GM11168 (cell line): ENCODE data around the gene TLK2.
"Not testable (repeated sequence)": the region's sequence is repeated elsewhere in the genome, so short reads cannot be mapped to it uniquely, and the experiment has no call there.

Source experiments
- in situ Hi-C: fragments of 300-500 bp; cut with MboI; formaldehyde crosslinking; loops from one replicate; pipeline ENCODE4 v1.12.0; 2022; ENCODE audit warnings: low sequenced_read_pairs; ENCODE audit not compliant: unreplicated experiment

The TLK2 gene

DNA sequence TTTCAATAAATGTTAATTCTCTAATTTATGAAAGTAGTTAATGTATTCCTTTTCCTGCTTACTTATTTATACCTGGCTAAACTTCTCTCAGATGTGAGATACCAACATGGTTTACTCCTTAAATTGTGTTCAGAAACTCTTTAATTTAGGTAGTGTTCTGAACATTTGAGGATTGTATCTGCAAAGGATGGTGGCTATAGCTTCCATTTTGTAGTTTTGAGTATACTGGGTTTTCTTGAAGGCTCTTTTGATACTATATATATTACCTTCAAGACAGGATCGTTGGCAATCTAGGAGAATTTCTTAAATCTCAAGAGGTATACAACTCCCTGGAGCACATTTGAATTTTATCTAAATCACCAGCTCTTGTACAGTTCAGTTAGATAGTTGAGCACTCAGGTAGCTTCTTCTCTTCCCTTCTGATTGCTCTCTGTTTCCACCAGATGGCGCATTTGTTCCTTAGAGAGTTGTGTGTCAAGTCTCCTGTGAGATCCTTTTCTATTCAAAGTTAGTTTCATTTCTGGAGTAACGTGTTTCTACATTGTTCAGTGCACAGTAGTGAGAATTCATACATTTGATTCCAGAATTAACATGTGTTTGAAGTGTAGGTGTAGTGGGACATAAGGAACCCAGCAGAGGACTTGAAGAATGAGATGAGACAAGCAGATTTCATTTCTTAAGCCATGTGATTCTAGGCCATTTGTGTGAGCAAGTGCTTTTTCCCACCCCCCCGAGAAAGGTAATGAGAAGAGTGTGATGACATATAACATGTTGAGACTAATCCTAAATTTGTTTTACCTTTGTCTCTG, 74.4 kb downstream of the TLK2 start:
- in situ Hi-C loops = not testable (repeated sequence)

DNA sequence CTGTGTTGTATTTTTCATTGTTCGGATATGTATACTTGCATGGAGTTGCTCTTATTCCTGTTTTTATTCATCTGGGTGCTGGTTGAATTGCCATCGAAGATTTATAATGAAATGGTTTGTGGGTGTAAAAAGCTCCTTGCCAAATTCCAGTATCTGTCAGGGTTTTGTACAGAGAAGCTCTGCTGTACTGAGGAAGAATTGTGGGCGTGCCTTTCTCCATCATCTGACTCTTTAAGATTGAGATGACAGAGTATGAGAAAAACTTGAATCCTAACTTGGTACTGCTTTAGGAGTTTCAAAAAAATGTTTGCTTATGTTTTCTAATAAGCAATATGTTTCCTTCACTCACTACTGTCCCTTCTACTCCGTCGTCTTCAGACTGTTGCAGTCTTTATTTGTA, 78.9 kb downstream of the TLK2 start:
- in situ Hi-C loops = not testable (repeated sequence)

DNA sequence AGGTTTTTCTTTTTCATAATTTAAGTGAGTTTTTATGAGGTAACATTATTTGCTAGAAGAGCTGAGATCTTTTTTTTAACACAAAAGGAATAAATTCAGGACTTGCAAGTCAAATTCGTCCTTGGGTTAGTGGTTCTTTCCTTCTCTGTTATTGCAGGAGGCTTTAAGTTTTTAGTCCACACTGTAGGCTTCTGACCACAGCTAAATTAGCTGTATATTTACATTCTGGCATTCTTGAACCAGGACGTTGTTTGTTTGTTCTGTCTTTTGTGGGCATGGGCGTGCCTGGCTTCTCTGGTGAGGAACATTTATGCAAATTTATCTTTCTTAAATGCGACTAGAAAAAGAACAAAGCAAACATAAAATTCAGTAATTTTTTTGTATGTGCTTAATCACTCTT, 80.3 kb downstream of the TLK2 start:
- in situ Hi-C loops = not testable (repeated sequence)

DNA sequence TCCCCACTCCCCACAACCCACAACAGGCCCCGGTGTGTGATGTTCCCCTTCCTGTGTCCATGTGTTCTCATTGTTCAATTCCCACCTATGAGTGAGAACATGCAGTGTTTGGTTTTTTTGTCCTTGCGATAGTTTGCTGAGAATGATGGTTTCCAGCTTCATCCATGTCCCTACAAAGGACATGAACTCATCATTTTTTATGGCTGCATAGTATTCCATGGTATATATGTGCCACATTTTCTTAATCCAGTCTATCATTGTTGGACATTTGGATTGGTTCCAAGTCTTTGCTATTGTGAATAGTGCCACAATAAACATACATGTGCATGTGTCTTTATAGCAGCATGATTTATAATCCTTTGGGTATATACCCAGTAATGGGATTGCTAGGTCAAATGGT, 82.3 kb downstream of the TLK2 start:
- in situ Hi-C loops = not testable (repeated sequence)

DNA sequence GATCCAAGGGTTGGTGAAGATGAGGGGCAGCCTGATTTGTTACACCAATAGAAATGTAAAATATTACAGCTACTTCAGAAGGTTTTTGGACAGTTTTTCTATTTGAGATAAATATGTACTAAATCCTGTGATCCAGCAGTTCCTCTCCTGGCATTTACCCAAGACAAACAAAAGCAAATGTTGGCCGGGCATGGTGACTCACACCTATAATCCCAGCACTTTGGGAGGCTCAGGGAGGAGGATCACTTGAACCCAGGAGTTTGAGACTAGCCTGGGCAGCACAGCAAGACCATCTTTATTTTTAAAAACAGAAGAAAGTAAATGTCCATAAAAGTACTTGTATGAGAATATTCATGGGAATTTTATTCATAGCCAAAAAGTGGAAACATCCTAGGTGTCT, 84.0 kb downstream of the TLK2 start:
- in situ Hi-C loops = no loop called here

DNA sequence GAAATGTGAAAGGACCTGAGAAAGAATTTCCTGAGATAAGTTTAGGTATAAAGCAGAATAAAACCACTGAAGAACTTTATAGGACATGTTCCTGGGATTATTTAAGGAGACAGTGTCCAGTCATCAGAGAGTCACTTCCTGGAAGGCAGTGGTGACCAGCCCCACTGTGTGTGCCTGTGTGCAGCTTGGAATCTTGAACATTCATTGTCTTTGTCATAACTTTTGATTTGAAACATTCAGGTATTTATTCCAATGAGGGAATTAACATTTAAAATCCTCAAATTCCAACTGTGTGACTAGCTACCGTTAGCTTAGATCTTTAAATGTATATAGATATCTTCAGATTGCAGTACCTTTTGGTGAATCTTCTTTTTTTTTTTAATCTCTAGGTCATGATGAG, 87.2 kb downstream of the TLK2 start:
- in situ Hi-C loops = no loop called here

DNA sequence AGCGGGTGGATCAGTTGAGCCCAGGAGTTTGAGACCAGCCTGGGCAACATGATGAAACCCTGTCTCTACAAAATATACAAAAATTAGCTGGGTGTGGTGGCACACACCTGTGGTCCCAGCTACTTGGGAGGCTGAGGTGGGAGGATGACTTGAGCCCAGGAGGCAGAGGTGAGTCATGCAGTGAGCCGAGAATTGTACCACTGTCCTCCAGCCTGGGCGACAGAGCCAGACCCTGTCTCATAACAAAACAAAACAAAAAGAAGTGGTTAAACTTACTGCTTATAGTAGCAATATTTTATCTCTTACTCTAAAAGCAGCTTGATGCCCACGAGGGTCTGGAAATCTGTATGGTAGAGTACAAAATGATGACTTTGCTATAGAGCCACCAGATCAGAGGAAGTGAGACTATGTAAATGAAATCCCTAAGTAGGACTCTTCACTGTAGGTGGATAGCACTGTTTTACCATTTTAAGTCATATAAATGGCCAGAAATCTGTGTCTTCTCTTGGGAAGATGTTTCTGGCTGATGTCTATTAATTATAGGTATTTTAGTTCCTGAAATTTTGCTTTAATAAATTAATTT, 88.5 kb downstream of the TLK2 start:
- in situ Hi-C loops = no loop called here

DNA sequence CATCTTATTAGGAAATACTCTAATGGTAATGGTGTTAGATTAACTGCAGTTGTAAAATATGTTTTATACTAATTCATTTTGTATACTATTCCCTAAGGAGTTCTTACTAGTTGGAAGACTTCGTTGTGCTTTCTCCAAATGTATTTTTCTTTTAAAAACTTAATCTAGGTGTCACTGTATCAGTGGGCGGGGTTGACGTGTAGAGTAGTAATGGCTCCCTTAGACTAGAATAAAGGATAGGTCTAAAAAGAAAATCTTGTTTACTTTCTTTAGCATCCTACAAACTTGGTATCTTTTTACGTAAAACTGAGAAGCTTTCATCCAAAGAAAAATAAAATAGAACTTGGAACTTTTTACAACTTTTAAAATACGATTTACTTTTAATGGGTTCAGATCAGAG, 93.9 kb downstream of the TLK2 start:
- in situ Hi-C loops = no loop called here

DNA sequence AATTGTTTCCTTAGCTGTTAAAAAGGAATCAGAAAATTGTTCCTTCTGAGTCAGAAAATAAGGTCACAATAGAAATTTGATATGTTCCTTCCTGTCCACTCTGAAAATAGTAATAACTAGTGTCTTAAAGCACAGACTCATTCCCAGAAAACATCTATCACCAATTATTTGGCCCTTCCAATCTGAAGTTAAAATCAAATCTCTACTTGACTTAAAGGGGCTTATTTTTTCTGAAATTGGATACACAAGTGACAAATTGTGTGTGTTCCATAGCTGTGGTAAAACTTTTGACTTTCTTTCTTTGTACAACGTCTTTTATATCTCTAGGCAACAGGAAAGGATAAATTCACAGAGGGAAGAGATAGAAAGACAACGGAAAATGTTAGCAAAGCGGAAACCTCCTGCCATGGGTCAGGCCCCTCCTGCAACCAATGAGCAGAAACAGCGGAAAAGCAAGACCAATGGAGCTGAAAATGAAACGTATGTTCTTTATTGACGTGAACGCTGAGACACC, 94.3 kb downstream of the TLK2 start:
- in situ Hi-C loops = no loop called here

DNA sequence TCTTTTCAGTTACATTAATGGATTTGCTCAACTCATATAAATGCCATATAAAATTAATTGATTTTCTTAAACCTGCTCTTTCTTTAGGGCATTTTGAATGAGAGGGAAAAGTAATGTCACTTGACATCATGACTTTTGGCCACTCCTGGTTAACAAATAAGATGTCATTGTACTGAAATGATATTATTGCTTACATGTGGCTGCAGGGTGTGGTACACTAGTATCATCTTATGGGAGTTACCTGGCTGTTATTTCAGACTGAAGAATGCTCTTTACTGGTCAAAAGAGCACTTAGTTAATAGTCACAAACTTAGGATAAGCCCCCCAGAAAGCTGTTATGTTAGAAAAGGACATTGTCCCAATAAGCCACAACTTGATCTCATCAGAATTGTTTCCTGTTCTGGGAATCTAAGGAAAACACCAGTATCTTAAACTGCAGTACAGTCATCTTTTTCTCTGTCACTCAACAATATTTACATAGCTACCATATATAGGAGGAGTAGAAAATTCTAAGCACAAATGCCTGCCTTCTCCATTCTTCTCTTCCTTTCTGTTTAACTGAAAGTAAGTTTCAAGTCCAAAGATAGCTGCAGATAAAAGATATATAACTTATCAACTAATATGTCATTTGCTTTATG, 95.0 kb downstream of the TLK2 start:
- in situ Hi-C loops = no loop called here

DNA sequence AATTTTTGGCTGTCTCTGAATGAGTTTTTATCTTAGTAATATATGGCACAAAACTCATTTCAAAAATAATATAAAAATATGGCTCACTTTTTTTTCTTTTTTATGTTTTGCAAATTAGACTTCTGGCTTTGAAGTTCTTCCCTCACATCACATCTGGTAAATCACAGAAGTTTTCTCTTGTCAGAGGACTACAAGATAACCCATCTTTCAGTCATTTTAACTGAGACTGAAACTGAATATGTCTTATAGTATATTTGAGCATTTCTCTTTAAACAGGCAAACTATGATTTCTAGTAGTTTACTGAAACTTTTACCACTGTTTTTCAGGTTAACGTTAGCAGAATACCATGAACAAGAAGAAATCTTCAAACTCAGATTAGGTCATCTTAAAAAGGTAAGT, 97.8 kb downstream of the TLK2 start:
- in situ Hi-C loops = no loop called here

DNA sequence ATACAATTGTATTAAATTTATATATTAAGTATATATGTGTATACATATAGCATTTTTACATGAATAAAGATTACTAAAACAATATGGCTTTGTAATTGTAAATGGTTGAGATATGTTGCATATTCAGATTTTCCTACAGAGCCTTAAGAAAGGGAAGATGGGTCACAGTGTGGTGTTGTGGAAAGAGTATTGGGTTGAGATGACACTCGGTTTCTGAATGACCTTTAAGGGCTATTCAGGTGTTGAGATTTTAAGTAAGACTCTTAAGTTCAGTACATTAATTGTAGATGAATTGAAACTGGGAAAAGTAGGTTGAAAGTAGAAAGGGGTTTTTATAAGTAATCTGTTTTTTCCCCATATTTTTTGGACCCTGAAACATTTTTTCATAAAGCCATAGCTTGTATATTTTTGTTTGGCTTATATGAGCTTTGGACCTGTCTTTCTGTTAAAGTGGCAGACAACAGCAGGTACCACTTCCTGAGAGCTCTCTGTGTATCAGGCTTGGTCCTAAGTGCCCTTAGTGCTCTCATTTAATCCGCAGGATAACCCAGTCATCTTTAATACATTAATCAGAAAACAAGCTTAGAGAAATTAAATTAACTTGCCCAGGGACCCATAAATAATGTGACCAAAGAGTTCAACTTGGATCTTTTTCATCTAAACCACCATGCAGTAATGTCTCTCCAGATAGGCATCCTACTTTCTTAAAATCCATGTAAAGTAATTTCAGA, 100.3 kb downstream of the TLK2 start:
- in situ Hi-C loops = no loop called here

DNA sequence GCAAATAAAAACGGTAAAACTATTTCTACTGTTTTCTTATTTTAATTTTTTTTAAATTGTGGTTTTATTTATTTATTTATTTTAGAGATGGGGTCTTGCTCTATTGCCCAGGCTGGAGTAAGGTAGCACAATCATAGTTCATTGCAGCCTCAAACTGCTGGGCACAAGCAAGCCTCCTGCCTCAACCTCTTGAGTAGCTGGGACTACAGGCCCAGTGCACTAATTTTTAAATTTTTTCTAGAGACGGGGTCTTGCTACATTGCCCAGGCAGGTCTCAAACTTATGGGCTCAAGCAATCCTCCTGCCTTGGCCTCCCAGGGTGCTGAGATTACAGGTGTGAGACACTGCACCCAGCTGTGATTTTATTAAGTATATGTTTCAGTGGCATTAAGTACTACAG, 102.3 kb downstream of the TLK2 start:
- in situ Hi-C loops = no loop called here

DNA sequence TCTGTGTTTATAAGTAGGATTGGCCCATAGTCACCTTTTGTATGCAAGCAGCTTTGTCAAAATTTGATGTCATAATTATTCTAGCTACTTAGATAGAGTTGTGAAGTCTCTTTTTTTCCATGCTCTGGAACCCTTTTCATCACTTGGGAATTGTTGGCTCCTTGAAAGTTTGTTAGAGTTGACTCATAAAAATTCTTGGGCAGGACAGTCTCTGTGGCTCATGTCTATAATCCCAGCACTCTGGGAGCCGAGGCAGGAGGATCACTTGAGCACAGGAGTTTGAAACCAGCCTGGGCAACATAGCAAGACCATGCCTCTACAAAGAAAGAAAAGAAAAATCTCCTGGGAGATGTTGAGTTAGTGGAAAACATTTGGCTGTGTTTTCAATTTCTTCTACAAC, 103.1 kb downstream of the TLK2 start:
- in situ Hi-C loops = no loop called here

DNA sequence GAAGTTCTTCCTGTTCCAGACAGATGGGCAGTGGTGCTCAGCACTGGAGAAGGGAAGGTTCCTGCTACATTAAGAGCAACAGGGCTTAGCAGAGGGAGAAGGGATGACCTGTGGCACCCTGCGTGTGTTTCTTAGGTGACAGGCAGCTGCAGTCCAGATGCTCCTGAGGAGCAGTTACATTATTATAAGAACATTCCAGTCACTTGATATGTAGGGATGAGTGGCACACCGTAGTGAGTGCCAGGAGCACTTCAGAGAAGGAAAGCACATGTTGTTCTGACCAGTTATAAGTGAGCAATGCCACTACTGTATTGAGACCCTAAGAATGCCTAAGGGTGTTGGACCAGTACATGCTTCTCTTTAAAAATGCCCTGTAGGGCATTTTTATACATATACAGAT, 108.9 kb downstream of the TLK2 start:
- in situ Hi-C loops = no loop called here

DNA sequence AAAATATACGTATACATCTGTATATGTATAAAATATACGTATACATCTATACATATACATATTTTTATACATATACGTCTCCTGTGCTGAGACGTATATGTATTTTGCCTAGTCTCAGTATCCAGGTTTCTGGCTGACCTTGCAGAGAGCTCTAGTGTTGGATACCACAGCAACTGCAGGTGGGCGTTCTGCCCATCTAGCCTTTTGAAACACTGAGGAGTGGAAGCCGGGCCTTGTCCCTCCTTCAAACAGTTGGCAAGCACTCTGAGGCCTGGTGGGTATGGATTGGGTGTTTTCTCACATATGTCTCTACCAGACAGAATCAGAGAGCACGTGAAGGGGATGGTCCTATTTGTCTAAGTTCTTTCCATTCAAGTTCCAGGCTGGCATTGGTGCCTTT, 109.5 kb downstream of the TLK2 start:
- in situ Hi-C loops = no loop called here

DNA sequence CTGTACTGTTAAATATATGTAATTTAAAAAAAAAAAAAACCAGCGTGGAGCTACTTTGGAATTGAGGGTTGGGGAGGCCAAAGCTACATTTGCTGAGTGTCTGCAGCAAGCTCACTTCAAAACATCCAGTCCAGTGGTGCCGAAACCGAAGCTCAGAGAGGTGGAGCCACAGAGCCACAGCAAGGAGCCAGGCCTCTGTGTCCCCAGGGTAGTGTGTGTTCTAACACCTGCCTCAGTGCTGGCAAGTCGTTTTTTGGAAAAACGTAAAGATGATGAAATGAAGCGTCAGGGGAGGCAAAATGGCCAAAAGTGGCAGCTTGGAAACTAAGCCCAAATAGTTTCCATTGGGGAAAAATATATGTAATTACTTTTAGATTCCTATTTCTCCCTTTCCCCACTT, 112.7 kb downstream of the TLK2 start:
- in situ Hi-C loops = no loop called here

DNA sequence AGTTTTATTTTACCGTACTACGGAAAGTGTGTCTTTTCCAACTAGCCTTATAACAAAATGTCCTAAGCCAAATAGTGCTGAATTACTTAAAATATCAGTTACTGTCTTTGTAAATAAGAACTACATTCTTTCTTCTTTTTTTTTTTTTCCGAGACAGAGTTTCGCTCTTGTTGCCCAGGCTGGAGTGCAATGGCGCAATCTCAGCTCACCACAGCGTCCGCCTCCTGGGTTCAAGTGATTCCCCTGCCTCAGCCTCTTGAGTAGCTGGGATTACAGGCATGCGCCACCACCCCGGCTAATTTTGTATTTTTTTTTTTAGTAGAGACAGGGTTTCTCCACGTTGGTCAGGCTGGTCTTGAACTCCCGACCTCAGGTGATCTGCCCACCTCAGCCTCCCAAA, 113.2 kb downstream of the TLK2 start:
- in situ Hi-C loops = not testable (repeated sequence)

DNA sequence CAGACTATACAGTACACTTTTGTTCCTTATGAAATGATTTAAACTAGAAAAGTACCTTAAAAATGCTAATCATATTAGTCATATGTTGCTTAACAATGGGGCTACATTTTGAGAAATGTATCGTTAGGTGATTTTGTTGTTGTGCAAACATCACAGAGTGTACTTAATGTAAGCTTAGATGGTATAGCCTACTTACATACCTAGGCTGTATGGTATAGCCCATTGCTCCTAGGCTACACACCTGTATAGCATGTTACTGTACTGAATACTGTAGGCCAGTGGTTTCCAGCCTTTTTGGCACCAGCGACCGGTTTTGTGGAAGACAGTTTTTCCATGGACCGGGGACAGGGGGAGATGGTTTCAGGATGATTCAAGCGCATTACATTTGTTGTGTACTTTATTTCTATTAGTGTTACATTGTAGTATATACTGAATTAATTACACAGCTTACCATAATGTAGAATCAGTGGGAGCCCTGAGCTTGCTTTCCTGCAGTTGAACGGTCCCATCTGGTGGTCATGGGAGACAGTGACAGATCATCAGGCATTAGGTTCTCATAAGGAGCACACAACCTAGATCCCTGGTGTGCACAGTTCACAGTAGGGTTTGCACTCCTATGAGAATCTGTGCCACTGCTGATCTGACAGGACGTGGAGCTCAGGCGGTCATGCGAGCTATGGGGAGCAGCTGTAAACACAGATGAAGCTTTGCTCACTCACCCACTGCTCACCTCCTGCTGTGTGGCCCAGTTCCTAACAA, 113.9 kb downstream of the TLK2 start:
- in situ Hi-C loops = no loop called here

DNA sequence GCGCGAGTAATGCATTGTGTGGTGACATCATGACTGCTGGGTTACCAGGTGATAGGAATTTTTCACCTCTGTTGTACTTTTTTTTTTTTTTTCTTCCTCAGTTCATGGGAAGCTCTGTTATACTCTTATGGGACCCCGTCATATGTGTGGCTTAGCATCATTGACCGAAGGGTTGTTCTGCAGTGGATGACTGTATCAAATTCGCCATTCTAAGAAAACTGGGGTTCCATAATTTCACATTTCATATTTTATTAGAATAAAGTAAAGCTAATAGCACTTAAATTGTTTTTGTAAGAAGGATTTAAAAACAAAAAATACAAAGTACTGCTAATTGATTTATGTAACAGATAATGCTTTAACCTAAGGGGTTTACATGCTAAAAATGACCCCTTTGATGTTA, 116.9 kb downstream of the TLK2 start:
- in situ Hi-C loops = no loop called here
